Fibroblast of peridontal ligament (primary cell): ENCODE results near the gene GPR32.
"Not testable (repeated sequence)": the region's sequence is repeated elsewhere in the genome, so short reads cannot be mapped to it uniquely, and the experiment has no call there.

Source experiments
- DNase-seq: peaks from one replicate; pipeline ENCODE4 v3.0.0-alpha.2; 2010; ENCODE audit errors: extremely low read depth

GPR32 gene

GRCh38 chr19:50783848-50784152 lies 13.5 kb downstream of the GPR32 start:
- DNase-seq, result not testable (repeated sequence)

GRCh38 chr19:50784710-50785109 lies 14.4 kb downstream of the GPR32 start:
- no peak for DNase-seq

GRCh38 chr19:50785329-50785728 lies 15.1 kb downstream of the GPR32 start:
- no peak for DNase-seq

- no peak for DNase-seq
Measured at GRCh38 chr19:50790396-50790795, 20.1 kb downstream of the GPR32 start, which contains the start of gene ACP4. Gene ACP4, plus strand, starts transcription at chr19:50790415. Its CDS starts 0 bp downstream, at chr19:50790415.

- DNase-seq, result no peak
Measured at GRCh38 chr19:50790922-50791467, 20.7 kb downstream of the GPR32 start.

GRCh38 chr19:50791594-50792271 lies 21.5 kb downstream of the GPR32 start:
- no peak for DNase-seq

GRCh38 chr19:50792272-50793250 lies 22.3 kb downstream of the GPR32 start:
- no peak for DNase-seq

GRCh38 chr19:50793558-50794065 lies 23.3 kb downstream of the GPR32 start:
- no peak for DNase-seq

- no peak for DNase-seq
Measured at GRCh38 chr19:50794074-50794875, 24.0 kb downstream of the GPR32 start.

GRCh38 chr19:50794876-50795663 lies 24.8 kb downstream of the GPR32 start:
- no peak for DNase-seq

GRCh38 chr19:50795664-50796073 lies 25.4 kb downstream of the GPR32 start:
- no peak for DNase-seq

- DNase-seq, result no peak
Measured at GRCh38 chr19:50796128-50796633, 25.9 kb downstream of the GPR32 start.

- no peak for DNase-seq
Measured at GRCh38 chr19:50796634-50797428, 26.6 kb downstream of the GPR32 start.

GRCh38 chr19:50797429-50797780 lies 27.1 kb downstream of the GPR32 start:
- no peak for DNase-seq

- DNase-seq, result no peak
Measured at GRCh38 chr19:50797781-50798658, 27.8 kb downstream of the GPR32 start.

GRCh38 chr19:50798659-50799546 lies 28.6 kb downstream of the GPR32 start:
- DNase-seq, result no peak

- no peak for DNase-seq
Measured at GRCh38 chr19:50799547-50799851, 29.2 kb downstream of the GPR32 start.

- DNase-seq, result no peak
Measured at GRCh38 chr19:50801107-50801506, 30.8 kb downstream of the GPR32 start.
